HepG2 (cell line): ENCODE results near the gene RTCA. TPM values are rescaled to one million over a fixed set of nuclear protein-coding genes. Genes with fewer than 3 reads are reported as not detected.
"Not testable (repeated sequence)": the region's sequence is repeated elsewhere in the genome, so short reads cannot be mapped to it uniquely, and the experiment has no call there.

ENCODE experiments used
- ATAC-seq: fragments of 200-7000 bp; cut with Tn5 transposase; 3 replicates; pipeline ENCODE4 v1.9.1; 2020; ENCODE audit warnings: mild to moderate bottlenecking, moderate library complexity
- BruUV-seq: library from RNA; stranded (reverse); fragments of 400-500 nt; replicated peaks from 2 replicates; lab custom pipeline; 2021; lab: Mats Ljungman, UMichigan
- CTCF ChIA-PET: fragments of 300-600 bp; formaldehyde crosslinking; extraction: SDS; loops from one replicate; lab custom pipeline; 2021; ENCODE audit warnings: low total read pairs, inconsistent platforms, low intra/inter-chr PET ratio; lab: Yijun Ruan, JAX
- POLR2A ChIA-PET: fragments of 350-600 bp; sonication (Branson Sonifier 250); formaldehyde crosslinking; loops from one replicate; lab custom pipeline; 2020; ENCODE audit warnings: antibody characterized with exemption, inconsistent platforms; lab: Yijun Ruan, JAX
- DNase-seq: peaks from one replicate; pipeline ENCODE4 v3.0.0-alpha.2; 2015; ENCODE audit warnings: low spot score
- FAIRE-seq: peaks from 3 replicates; lab custom pipeline; 2011; peaks lifted over from hg19 to GRCh38; lab: Jason Lieb, UNC
- H2AFZ ChIP-seq: one replicate; pipeline ENCODE4 v1.6.1; 2011; ENCODE audit warnings: low read length, inconsistent platforms
- H3K27ac ChIP-seq: fragments of 300-600 bp; 3 replicates; pipeline ENCODE4 v1.8.0; 2011; ENCODE audit warnings: mixed run types, mild to moderate bottlenecking, mixed read lengths, low read length, inconsistent platforms; ENCODE audit not compliant: insufficient read depth; ENCODE audit errors: extremely low read length
- H3K27me3 ChIP-seq, 2 experiments: fragments of 200-600 bp in 1 of 2; 2 replicates in 1 of 2; 3 replicates in 1 of 2; pipeline versions ENCODE4 v1.6.0 to v1.8.0; 2011; ENCODE audit warnings: low read length in 2 of 2, mild to moderate bottlenecking in 2 of 2, moderate library complexity in 2 of 2, inconsistent platforms in 1 of 2; ENCODE audit not compliant: insufficient read depth in 2 of 2, control insufficient read depth in 1 of 2
- H3K36me3 ChIP-seq, 2 experiments: fragments of 200-600 bp in 1 of 2; replicated peaks in 1 of 2; 2 replicates in 1 of 2; 3 replicates in 1 of 2; pipeline versions ENCODE4 v1.5.1 to v1.8.0; 2011; ENCODE audit warnings: low read length in 2 of 2, inconsistent platforms in 1 of 2; ENCODE audit not compliant: insufficient read depth in 2 of 2, control insufficient read depth in 1 of 2
- H3K4me1 ChIP-seq: 2 replicates; pipeline ENCODE4 v1.5.1; 2012; ENCODE audit warnings: low read length, inconsistent platforms; ENCODE audit not compliant: insufficient read depth
- H3K4me2 ChIP-seq: 2 replicates; pipeline ENCODE4 v1.6.0; 2011; ENCODE audit warnings: low read depth, low read length, inconsistent platforms
- H3K4me3 ChIP-seq, 3 experiments: fragments of 200-600 bp in 1 of 3; sonication (generic), shearing (Covaris generic) in 1 of 3; replicated peaks in 1 of 3; 2 replicates each; pipeline ENCODE4 v1.5.1; 2011 to 2016; ENCODE audit warnings: low read length in 3 of 3, inconsistent platforms in 2 of 3, low read depth in 2 of 3, mild to moderate bottlenecking in 2 of 3, control low read depth in 1 of 3, mixed read lengths in 1 of 3; ENCODE audit not compliant: insufficient read depth in 1 of 3
- H3K79me2 ChIP-seq: one replicate; pipeline ENCODE4 v1.6.1; 2011; ENCODE audit warnings: low read length, inconsistent platforms; ENCODE audit not compliant: insufficient read depth
- H3K9ac ChIP-seq: 2 replicates; pipeline ENCODE4 v1.6.0; 2011; ENCODE audit warnings: mild to moderate bottlenecking, low read depth, low read length, inconsistent platforms; ENCODE audit not compliant: insufficient read depth
- H3K9me3 ChIP-seq: 2 replicates; pipeline ENCODE4 v1.5.1; 2012; ENCODE audit warnings: mild to moderate bottlenecking, low read length
- H4K20me1 ChIP-seq: 2 replicates; pipeline ENCODE4 v1.6.0; 2011; ENCODE audit warnings: inconsistent platforms, mild to moderate bottlenecking, low read length, moderate library complexity; ENCODE audit not compliant: insufficient read depth
- DPF2 ChIP-seq: sonication (generic); formaldehyde crosslinking; IDR thresholded peaks from 2 replicates; pipeline ENCODE4 v1.4.0; 2020; ENCODE audit warnings: mild to moderate bottlenecking, low read depth, missing genetic modification reagents, borderline replicate concordance
- FOXA1 ChIP-seq, 2 experiments: fragments of 450-650 bp in 1 of 2; sonication (generic) in 1 of 2; formaldehyde crosslinking in 1 of 2; IDR thresholded peaks; 2 replicates each; pipeline versions ENCODE4 v1.4.0 to v1.6.1; 2016 to 2020; ENCODE audit warnings: missing genetic modification reagents in 1 of 2
- IKZF1 ChIP-seq: fragments of 450-650 bp; IDR thresholded peaks from 2 replicates; pipeline ENCODE4 v1.7.1; 2016
- MAFF ChIP-seq: IDR thresholded peaks from 2 replicates; pipeline ENCODE4 v1.6.1; 2011; ENCODE audit warnings: low read depth, low read length, improper control_type of control experiment
- MAFK ChIP-seq, 2 experiments: IDR thresholded peaks in 1 of 2; conservative IDR thresholded peaks in 1 of 2; 2 replicates each; pipeline ENCODE4 v1.6.1; 2011; ENCODE audit warnings: improper control_type of control experiment in 2 of 2, low read length in 2 of 2
- SP4 ChIP-seq: sonication (generic); formaldehyde crosslinking; IDR thresholded peaks from 2 replicates; pipeline ENCODE4 v1.8.1; 2023; ENCODE audit warnings: mild to moderate bottlenecking, missing genetic modification reagents
- ZNF235 ChIP-seq: sonication (generic); formaldehyde crosslinking; IDR thresholded peaks from 2 replicates; pipeline ENCODE4 v1.8.1; 2023; ENCODE audit warnings: mild to moderate bottlenecking, missing genetic modification reagents, borderline replicate concordance
- WGBS: methylation state at CpG from one replicate; pipeline ENCODE4 v1.1.6; 2017; ENCODE audit warnings: low lambda C conversion rate; 5-methylcytosine and 5-hydroxymethylcytosine counted together
- in situ Hi-C: cut with HindIII; loops from 2 replicates; pipeline ENCODE4 v1.10.0; 2017; ENCODE audit warnings: low pct_unique_long_range_greater_than_20kb; ENCODE audit not compliant: extremely low pct_ligation_motif_present
- intact Hi-C: fragments of 100-400 bp; cut with micrococcal nuclease; formaldehyde crosslinking; loops from one replicate; pipeline ENCODE4 v1.10.0; 2022; ENCODE audit not compliant: unreplicated experiment
- polyA plus RNA-seq, 8 experiments: library from polyadenylated mRNA; depleted of rRNA in 3 of 8; stranded (reverse) in 7 of 8; unstranded in 1 of 8; fragments of >200 nt; fragmentation: Illumina TruSeq in 4 of 8; extraction: Trizol in 4 of 8; gene quantifications; 2 replicates each; pipeline versions ENCODE4 v1.2.1 to v1.2.3, GENCODE V29; 2011 to 2016; ENCODE audit warnings: low read depth in 4 of 8, missing spikeins in 1 of 8, mixed read lengths in 1 of 8; ENCODE audit not compliant: insufficient read depth in 1 of 8
- total RNA-seq, 5 experiments: library from RNA; depleted of rRNA; stranded (reverse); fragments of >200 nt; fragmentation: Illumina TruSeq; extraction: Trizol; gene quantifications; 2 replicates each; pipeline ENCODE4 v1.2.3, GENCODE V29; 2016; ENCODE audit warnings: low read depth in 1 of 5
- TF ChIP-seq, protein P1 (sequence below): sonication (generic); formaldehyde crosslinking; IDR thresholded peaks from 2 replicates; pipeline ENCODE4 v1.4.0; 2020; ENCODE audit warnings: mild to moderate bottlenecking, missing genetic modification reagents

The RTCA gene
- total and polyA plus RNA-seq, 2 of the 13 experiments (the other 11 are each of a cell fraction or from before 2014, with no cell fraction given): 22.7 to 31.0 TPM

DNA sequence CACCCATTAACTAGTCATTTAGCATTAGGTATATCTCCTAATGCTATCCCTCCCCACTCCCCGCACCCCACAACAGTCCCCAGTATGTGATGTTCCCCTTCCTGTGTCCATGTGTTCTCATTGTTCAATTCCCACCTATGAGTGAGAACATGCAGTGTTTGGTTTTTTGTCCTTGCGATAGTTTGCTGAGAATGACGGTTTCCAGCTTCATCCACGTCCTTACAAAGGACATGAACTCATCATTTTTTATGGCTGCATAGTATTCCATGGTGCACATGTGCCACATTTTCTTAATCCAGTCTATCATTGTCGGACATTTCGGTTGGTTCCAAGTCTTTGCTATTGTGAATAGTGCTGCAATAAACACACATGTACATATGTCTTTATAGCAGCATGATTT is 7.6 kb upstream of the RTCA start:
- H3K4me2 ChIP-seq, CTCF ChIA-PET, ATAC-seq, H3K27ac ChIP-seq, intact Hi-C loops, H3K9me3 ChIP-seq, POLR2A ChIA-PET, H2AFZ ChIP-seq, H3K27me3 ChIP-seq, H3K4me1 ChIP-seq, BruUV-seq, FAIRE-seq, in situ Hi-C loops, H3K79me2 ChIP-seq, DNase-seq, H3K36me3 ChIP-seq, H4K20me1 ChIP-seq, H3K4me3 ChIP-seq, H3K9ac ChIP-seq: not testable (repeated sequence)
- WGBS: 34% methylated on average over 6 of the region's 6 CpGs

DNA sequence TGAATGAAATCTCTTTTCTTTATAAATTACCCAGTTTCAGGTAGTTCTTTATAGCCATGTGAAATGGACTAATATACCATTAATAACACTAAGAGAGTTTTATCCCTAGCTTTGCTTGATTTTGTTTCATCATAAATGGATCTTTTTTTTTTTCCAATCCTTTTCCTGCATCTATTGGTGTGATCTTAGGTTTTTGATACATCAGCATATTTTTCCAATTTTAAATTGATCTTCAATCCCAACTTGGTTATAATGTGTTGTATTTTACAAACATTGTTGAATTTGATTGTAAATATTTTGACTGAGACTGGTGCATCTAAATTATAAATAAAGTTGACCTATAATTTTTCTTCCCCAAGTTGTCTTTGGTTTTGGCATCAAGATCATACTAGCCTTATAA is 4.3 kb upstream of the RTCA start:
- peaks cover 8% of the 10 kb centered on the region for H3K79me2 ChIP-seq
- CTCF ChIA-PET: no interaction called here
- ATAC-seq (no peak), DNase-seq (no peak), FAIRE-seq (no peak)
- H3K9me3 ChIP-seq: no peaks in the 10 kb centered on the region
- BruUV-seq: no TSS peak
- no peaks in the 10 kb centered on the region for H4K20me1 ChIP-seq
- in situ Hi-C loops (loop anchor here (10.0 kb wide), 1 partner anchor 193 kb away; no protein-coding TSS in a partner anchor), intact Hi-C loops (no loop called here)
- no peak overlapping the region for H2AFZ ChIP-seq
- no peaks in the 10 kb centered on the region for H3K36me3 ChIP-seq
- H3K9ac ChIP-seq: no peak overlapping the region
- H3K27ac ChIP-seq: no peak overlapping the region
- no peaks in the 10 kb centered on the region; a peak in 1 of 5 replicates for H3K27me3 ChIP-seq
- H3K4me3 ChIP-seq: no peak overlapping the region
- H3K4me1 ChIP-seq: peaks cover 13% of the 10 kb centered on the region
- no peak overlapping the region for H3K4me2 ChIP-seq
- POLR2A ChIA-PET: no interaction called here
- TF ChIP-seq SP4 (CRISPR knock-in tag): no peak
- TF ChIP-seq IKZF1: no peak
- TF ChIP-seq DPF2 (CRISPR knock-in tag): no peak
- TF ChIP-seq, protein P1, sequence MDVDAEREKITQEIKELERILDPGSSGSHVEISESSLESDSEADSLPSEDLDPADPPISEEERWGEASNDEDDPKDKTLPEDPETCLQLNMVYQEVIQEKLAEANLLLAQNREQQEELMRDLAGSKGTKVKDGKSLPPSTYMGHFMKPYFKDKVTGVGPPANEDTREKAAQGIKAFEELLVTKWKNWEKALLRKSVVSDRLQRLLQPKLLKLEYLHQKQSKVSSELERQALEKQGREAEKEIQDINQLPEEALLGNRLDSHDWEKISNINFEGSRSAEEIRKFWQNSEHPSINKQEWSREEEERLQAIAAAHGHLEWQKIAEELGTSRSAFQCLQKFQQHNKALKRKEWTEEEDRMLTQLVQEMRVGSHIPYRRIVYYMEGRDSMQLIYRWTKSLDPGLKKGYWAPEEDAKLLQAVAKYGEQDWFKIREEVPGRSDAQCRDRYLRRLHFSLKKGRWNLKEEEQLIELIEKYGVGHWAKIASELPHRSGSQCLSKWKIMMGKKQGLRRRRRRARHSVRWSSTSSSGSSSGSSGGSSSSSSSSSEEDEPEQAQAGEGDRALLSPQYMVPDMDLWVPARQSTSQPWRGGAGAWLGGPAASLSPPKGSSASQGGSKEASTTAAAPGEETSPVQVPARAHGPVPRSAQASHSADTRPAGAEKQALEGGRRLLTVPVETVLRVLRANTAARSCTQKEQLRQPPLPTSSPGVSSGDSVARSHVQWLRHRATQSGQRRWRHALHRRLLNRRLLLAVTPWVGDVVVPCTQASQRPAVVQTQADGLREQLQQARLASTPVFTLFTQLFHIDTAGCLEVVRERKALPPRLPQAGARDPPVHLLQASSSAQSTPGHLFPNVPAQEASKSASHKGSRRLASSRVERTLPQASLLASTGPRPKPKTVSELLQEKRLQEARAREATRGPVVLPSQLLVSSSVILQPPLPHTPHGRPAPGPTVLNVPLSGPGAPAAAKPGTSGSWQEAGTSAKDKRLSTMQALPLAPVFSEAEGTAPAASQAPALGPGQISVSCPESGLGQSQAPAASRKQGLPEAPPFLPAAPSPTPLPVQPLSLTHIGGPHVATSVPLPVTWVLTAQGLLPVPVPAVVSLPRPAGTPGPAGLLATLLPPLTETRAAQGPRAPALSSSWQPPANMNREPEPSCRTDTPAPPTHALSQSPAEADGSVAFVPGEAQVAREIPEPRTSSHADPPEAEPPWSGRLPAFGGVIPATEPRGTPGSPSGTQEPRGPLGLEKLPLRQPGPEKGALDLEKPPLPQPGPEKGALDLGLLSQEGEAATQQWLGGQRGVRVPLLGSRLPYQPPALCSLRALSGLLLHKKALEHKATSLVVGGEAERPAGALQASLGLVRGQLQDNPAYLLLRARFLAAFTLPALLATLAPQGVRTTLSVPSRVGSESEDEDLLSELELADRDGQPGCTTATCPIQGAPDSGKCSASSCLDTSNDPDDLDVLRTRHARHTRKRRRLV: no peak
- TF ChIP-seq MAFF: peak; percentile 85
- TF ChIP-seq MAFK (conservative IDR thresholded peaks at IDR 0.05 in 1 of 2, IDR thresholded peaks at IDR 0.05 in 1 of 2; ENCODE audit: low read length in 2 of 2): peak; percentile 85 to 92
- TF ChIP-seq ZNF235: no peak
- no peak for TF ChIP-seq FOXA1 (IDR thresholded peaks at IDR 0.05)
- TF ChIP-seq FOXA1 (CRISPR knock-in tag; IDR thresholded peaks at IDR 0.05): no peak
